ENCODE results near the gene ALK. TPM values are rescaled to one million over a fixed set of nuclear protein-coding genes. Genes with fewer than 3 reads are reported as not detected.

ALK gene
- total and polyA plus RNA-seq, 3 experiments from 2014 or later, result not detected

- Histone ChIP-seq H3K27ac (ENCODE audit: low read depth, low read length) (no peak overlapping the region), H3K27me3 (ENCODE audit: insufficient read depth, low read length, poor library complexity, severe bottlenecking) (no peaks in the 10 kb centered on the region), H3K9me3 (ENCODE audit: low read length) (no peaks in the 10 kb centered on the region), H3K4me1 (ENCODE audit: insufficient read depth, low read length) (no peaks in the 10 kb centered on the region), H3K4me3 (ENCODE audit: low read length) (no peak overlapping the region), H3K36me3 (ENCODE audit: insufficient read depth, low read length) (no peaks in the 10 kb centered on the region)
- Mint-ChIP-seq H3K9me3 (no peaks in the 10 kb centered on the region), H3K36me3 (peaks cover 0 to 3% (median 0%) of the 10 kb centered on the region in 3 donors), H3K4me3 (no peak overlapping the region), H3K27me3 (peaks cover 8 to 40% of the 10 kb centered on the region in 2 donors), H3K27ac (no peak overlapping the region), H3K4me1 (no peaks in the 10 kb centered on the region)
- ChIA-PET POLR2A (interaction anchor here (0.7 kb wide), 1 partner anchor 18 kb away, joined by 3 read pairs; no protein-coding TSS in a partner anchor), CTCF (no interaction called here)
- DNase-seq, result no peak
Observed at GRCh38 chr2:29235411-29235810, 686.0 kb downstream of the ALK start.

- H3K9me3 ChIP-seq (ENCODE audit: low read length), result no peaks in the 10 kb centered on the region
- ChIA-PET CTCF (no interaction called here), POLR2A (no interaction called here)
- H3K4me1 ChIP-seq (ENCODE audit: insufficient read depth, low read length), result no peaks in the 10 kb centered on the region
- Mint-ChIP-seq H3K27ac (no peak overlapping the region), H3K4me3 (no peak overlapping the region), H3K36me3 (peaks cover 0 to 3% (median 0%) of the 10 kb centered on the region in 3 donors), H3K4me1 (no peaks in the 10 kb centered on the region), H3K9me3 (no peaks in the 10 kb centered on the region), H3K27me3 (peaks cover 13 to 40% of the 10 kb centered on the region in 2 donors)
- no peak overlapping the region for H3K4me3 ChIP-seq (ENCODE audit: low read length)
- H3K27ac ChIP-seq (ENCODE audit: low read depth, low read length), result no peak overlapping the region
- DNase-seq, result no peak
- no peaks in the 10 kb centered on the region for H3K27me3 ChIP-seq (ENCODE audit: insufficient read depth, low read length, poor library complexity, severe bottlenecking)
- no peaks in the 10 kb centered on the region for H3K36me3 ChIP-seq (ENCODE audit: insufficient read depth, low read length)
Observed at GRCh38 chr2:29233428-29233827, 688.0 kb downstream of the ALK start.

- ChIA-PET CTCF (no interaction called here), POLR2A (no interaction called here)
- no peaks in the 10 kb centered on the region for H3K27me3 ChIP-seq (ENCODE audit: insufficient read depth, low read length, poor library complexity, severe bottlenecking)
- Mint-ChIP-seq H3K9me3 (no peaks in the 10 kb centered on the region), H3K36me3 (no peaks in the 10 kb centered on the region), H3K4me1 (no peaks in the 10 kb centered on the region), H3K27ac (no peak overlapping the region), H3K4me3 (no peak overlapping the region), H3K27me3 (peaks cover 13 to 43% of the 10 kb centered on the region in 2 donors)
- no peaks in the 10 kb centered on the region for H3K9me3 ChIP-seq (ENCODE audit: low read length)
- no peak overlapping the region for H3K4me3 ChIP-seq (ENCODE audit: low read length)
- H3K36me3 ChIP-seq (ENCODE audit: insufficient read depth, low read length), result no peaks in the 10 kb centered on the region
- no peaks in the 10 kb centered on the region for H3K4me1 ChIP-seq (ENCODE audit: insufficient read depth, low read length)
- no peak overlapping the region for H3K27ac ChIP-seq (ENCODE audit: low read depth, low read length)
- no peak for DNase-seq
Observed at GRCh38 chr2:29232041-29232440, 689.3 kb downstream of the ALK start.

GRCh38 chr2:29229640-29230039 lies 691.7 kb downstream of the ALK start:
- no peaks in the 10 kb centered on the region for H3K27me3 ChIP-seq (ENCODE audit: insufficient read depth, low read length, poor library complexity, severe bottlenecking)
- DNase-seq, result no peak
- CTCF ChIA-PET, result no interaction called here
- H3K4me1 Mint-ChIP-seq, result no peaks in the 10 kb centered on the region
- no peaks in the 10 kb centered on the region for H3K4me1 ChIP-seq (ENCODE audit: insufficient read depth, low read length)
- H3K27ac Mint-ChIP-seq, result no peak overlapping the region
- no peak overlapping the region for H3K4me3 Mint-ChIP-seq
- no peaks in the 10 kb centered on the region for H3K36me3 ChIP-seq (ENCODE audit: insufficient read depth, low read length)
- peaks cover 0 to 2% (median 0%) of the 10 kb centered on the region in 5 donors for H3K9me3 Mint-ChIP-seq
- peaks cover 19 to 44% of the 10 kb centered on the region in 2 donors for H3K27me3 Mint-ChIP-seq
- POLR2A ChIA-PET, result no interaction called here
- no peaks in the 10 kb centered on the region for H3K36me3 Mint-ChIP-seq
- H3K9me3 ChIP-seq (ENCODE audit: low read length), result no peaks in the 10 kb centered on the region
- no peak overlapping the region for H3K4me3 ChIP-seq (ENCODE audit: low read length)
- H3K27ac ChIP-seq (ENCODE audit: low read depth, low read length), result no peak overlapping the region

GRCh38 chr2:29228947-29229346 lies 692.4 kb downstream of the ALK start:
- POLR2A ChIA-PET, result no interaction called here
- H3K27ac Mint-ChIP-seq, result no peak overlapping the region

GRCh38 chr2:29227935-29228675 lies 693.3 kb downstream of the ALK start:
- peaks cover 19 to 48% of the 10 kb centered on the region in 2 donors for H3K27me3 Mint-ChIP-seq
- Histone ChIP-seq H3K4me3 (ENCODE audit: low read length) (no peak overlapping the region), H3K4me1 (ENCODE audit: insufficient read depth, low read length) (no peaks in the 10 kb centered on the region), H3K27ac (ENCODE audit: low read depth, low read length) (no peak overlapping the region), H3K36me3 (ENCODE audit: insufficient read depth, low read length) (no peaks in the 10 kb centered on the region), H3K9me3 (ENCODE audit: low read length) (no peaks in the 10 kb centered on the region), H3K27me3 (ENCODE audit: insufficient read depth, low read length, poor library complexity, severe bottlenecking) (no peaks in the 10 kb centered on the region)
- H3K4me3 Mint-ChIP-seq, result no peak overlapping the region
- ChIA-PET POLR2A (no interaction called here), CTCF (no interaction called here)
- no peaks in the 10 kb centered on the region for H3K4me1 Mint-ChIP-seq
- DNase-seq, result no peak
- H3K27ac Mint-ChIP-seq, result no peak overlapping the region
- H3K36me3 Mint-ChIP-seq, result no peaks in the 10 kb centered on the region
- H3K9me3 Mint-ChIP-seq, result peaks cover 0 to 2% (median 0%) of the 10 kb centered on the region in 5 donors

More at GRCh38 chr2:29228947-29229346, 692.4 kb downstream of the ALK start:
- Histone ChIP-seq H3K4me3 (ENCODE audit: low read length) (no peak overlapping the region), H3K36me3 (ENCODE audit: insufficient read depth, low read length) (no peaks in the 10 kb centered on the region), H3K27me3 (ENCODE audit: insufficient read depth, low read length, poor library complexity, severe bottlenecking) (no peaks in the 10 kb centered on the region), H3K27ac (ENCODE audit: low read depth, low read length) (no peak overlapping the region), H3K9me3 (ENCODE audit: low read length) (no peaks in the 10 kb centered on the region), H3K4me1 (ENCODE audit: insufficient read depth, low read length) (no peaks in the 10 kb centered on the region)
- H3K4me3 Mint-ChIP-seq, result no peak overlapping the region
- H3K36me3 Mint-ChIP-seq, result no peaks in the 10 kb centered on the region
- no peaks in the 10 kb centered on the region for H3K4me1 Mint-ChIP-seq
- DNase-seq, result no peak
- H3K27me3 Mint-ChIP-seq, result peaks cover 19 to 48% of the 10 kb centered on the region in 2 donors
- CTCF ChIA-PET, result no interaction called here
- H3K9me3 Mint-ChIP-seq, result peaks cover 0 to 2% (median 0%) of the 10 kb centered on the region in 5 donors

- Mint-ChIP-seq H3K36me3 (no peaks in the 10 kb centered on the region), H3K4me3 (no peak overlapping the region), H3K27me3 (peaks cover 18 to 48% of the 10 kb centered on the region in 2 donors), H3K27ac (no peak overlapping the region), H3K4me1 (no peaks in the 10 kb centered on the region), H3K9me3 (peaks cover 0 to 2% (median 0%) of the 10 kb centered on the region in 5 donors)
- Histone ChIP-seq H3K4me3 (ENCODE audit: low read length) (no peak overlapping the region), H3K4me1 (ENCODE audit: insufficient read depth, low read length) (no peaks in the 10 kb centered on the region), H3K36me3 (ENCODE audit: insufficient read depth, low read length) (no peaks in the 10 kb centered on the region), H3K9me3 (ENCODE audit: low read length) (no peaks in the 10 kb centered on the region), H3K27me3 (ENCODE audit: insufficient read depth, low read length, poor library complexity, severe bottlenecking) (no peaks in the 10 kb centered on the region), H3K27ac (ENCODE audit: low read depth, low read length) (no peak overlapping the region)
- ChIA-PET CTCF (no interaction called here), POLR2A (no interaction called here)
- no peak for DNase-seq
Observed at GRCh38 chr2:29226808-29227207, 694.6 kb downstream of the ALK start.

- Histone ChIP-seq H3K27ac (ENCODE audit: low read depth, low read length) (no peak overlapping the region), H3K36me3 (ENCODE audit: insufficient read depth, low read length) (no peaks in the 10 kb centered on the region), H3K4me1 (ENCODE audit: insufficient read depth, low read length) (no peaks in the 10 kb centered on the region), H3K27me3 (ENCODE audit: insufficient read depth, low read length, poor library complexity, severe bottlenecking) (no peaks in the 10 kb centered on the region), H3K9me3 (ENCODE audit: low read length) (no peaks in the 10 kb centered on the region), H3K4me3 (ENCODE audit: low read length) (no peak overlapping the region)
- Mint-ChIP-seq H3K27ac (no peak overlapping the region), H3K27me3 (peaks cover 21 to 44% of the 10 kb centered on the region in 2 donors), H3K36me3 (no peaks in the 10 kb centered on the region), H3K4me3 (no peak overlapping the region), H3K4me1 (no peaks in the 10 kb centered on the region), H3K9me3 (peaks cover 0 to 2% (median 0%) of the 10 kb centered on the region in 5 donors)
- CTCF ChIA-PET, result no interaction called here
- POLR2A ChIA-PET, result no interaction called here
- DNase-seq, result no peak
Observed at GRCh38 chr2:29226375-29226774, 695.0 kb downstream of the ALK start.
